ENCODE data around the gene SNX8.

- TF ChIP-seq CTCF (IDR thresholded peaks at IDR 0.05), result no peak
- TF ChIP-seq POLR2AphosphoS5 (IDR thresholded peaks at IDR 0.05), result no peak
These were observed 111.1 kb downstream of the SNX8 start for GRCh38 chr7:2202901-2203765.

Data from prostate gland (tissue), 2 donors.